WTC11 (cell line): ENCODE results near the gene BABAM2.

Experiments used
- ZNF121 ChIP-seq: sonication (generic); formaldehyde crosslinking; IDR thresholded peaks from 2 replicates; pipeline ENCODE4 v1.8.0; 2023; ENCODE audit warnings: missing genetic modification reagents
- TF ChIP-seq, protein P1 (sequence below): fragments of 200-600 bp; IDR thresholded peaks from 2 replicates; pipeline ENCODE4 v1.8.0; 2022; ENCODE audit warnings: antibody characterized with exemption
- TF ChIP-seq, protein P2 (sequence below): fragments of 250-450 bp; sonication (Bioruptor Pico); IDR thresholded peaks from 2 replicates; pipeline ENCODE4 v1.9.0; 2021; ENCODE audit warnings: mild to moderate bottlenecking
- TF ChIP-seq, protein P3 (sequence below): sonication (generic); formaldehyde crosslinking; IDR thresholded peaks from 2 replicates; pipeline ENCODE4 v1.8.0; 2022; ENCODE audit warnings: mild to moderate bottlenecking, missing genetic modification reagents

DNA sequence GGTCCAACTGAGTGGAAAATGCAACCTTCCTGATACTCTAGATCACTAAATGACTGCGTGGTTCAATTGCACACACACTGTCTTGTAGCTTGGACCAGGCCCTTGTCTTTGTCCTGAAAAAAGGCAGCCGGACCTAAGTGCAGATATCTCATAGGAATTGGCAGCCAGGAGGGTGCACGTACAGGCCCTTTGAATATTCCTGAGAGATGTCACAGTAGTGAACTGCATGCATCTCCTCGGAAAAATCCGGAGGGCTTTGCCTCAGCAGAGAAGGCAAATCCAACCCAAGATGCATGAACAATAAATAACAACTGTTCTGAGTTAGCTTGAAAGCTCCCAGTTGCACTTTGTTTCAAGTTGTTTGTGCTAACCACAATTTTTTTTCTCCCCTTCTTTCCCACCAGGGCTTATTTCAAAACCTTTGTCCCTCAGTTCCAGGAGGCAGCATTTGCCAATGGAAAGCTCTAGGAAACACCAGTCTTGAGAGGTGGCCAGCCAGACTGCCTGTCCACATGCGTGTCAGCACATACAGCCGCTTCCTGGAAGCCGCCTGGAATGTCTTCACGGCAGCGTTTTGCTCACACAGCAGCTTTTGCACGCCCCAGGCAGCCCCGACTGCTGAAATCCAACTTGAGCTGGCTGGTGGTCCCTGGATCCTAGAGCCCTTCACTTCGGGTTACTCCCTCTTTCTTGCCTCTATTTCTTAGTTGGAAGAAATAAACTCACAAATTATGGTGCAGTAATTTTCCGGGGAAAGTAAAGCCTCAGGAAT lies 447.7 kb downstream of the BABAM2 start:
- TF ChIP-seq, protein P1, sequence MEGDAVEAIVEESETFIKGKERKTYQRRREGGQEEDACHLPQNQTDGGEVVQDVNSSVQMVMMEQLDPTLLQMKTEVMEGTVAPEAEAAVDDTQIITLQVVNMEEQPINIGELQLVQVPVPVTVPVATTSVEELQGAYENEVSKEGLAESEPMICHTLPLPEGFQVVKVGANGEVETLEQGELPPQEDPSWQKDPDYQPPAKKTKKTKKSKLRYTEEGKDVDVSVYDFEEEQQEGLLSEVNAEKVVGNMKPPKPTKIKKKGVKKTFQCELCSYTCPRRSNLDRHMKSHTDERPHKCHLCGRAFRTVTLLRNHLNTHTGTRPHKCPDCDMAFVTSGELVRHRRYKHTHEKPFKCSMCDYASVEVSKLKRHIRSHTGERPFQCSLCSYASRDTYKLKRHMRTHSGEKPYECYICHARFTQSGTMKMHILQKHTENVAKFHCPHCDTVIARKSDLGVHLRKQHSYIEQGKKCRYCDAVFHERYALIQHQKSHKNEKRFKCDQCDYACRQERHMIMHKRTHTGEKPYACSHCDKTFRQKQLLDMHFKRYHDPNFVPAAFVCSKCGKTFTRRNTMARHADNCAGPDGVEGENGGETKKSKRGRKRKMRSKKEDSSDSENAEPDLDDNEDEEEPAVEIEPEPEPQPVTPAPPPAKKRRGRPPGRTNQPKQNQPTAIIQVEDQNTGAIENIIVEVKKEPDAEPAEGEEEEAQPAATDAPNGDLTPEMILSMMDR, result no peak
- TF ChIP-seq, protein P2, sequence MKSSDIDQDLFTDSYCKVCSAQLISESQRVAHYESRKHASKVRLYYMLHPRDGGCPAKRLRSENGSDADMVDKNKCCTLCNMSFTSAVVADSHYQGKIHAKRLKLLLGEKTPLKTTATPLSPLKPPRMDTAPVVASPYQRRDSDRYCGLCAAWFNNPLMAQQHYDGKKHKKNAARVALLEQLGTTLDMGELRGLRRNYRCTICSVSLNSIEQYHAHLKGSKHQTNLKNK, result no peak
- TF ChIP-seq ZNF121 (CRISPR knock-in tag), result no peak
- TF ChIP-seq, protein P3, sequence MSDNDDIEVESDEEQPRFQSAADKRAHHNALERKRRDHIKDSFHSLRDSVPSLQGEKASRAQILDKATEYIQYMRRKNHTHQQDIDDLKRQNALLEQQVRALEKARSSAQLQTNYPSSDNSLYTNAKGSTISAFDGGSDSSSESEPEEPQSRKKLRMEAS (CRISPR knock-in tag), result no peak
